Cardiac muscle cell (in vitro differentiated cells and primary cell): ENCODE measurements around the gene CCDC186. TPM values are rescaled to one million over a fixed set of nuclear protein-coding genes. Genes with fewer than 3 reads are reported as not detected.

Experiments used
- DNase-seq, 2 donors: peaks; one replicate each; pipeline versions ENCODE4 v3.0.0 to v3.0.0-alpha.2; 2010 to 2017; ENCODE audit warnings: low read depth in 1 of 2, low spot score in 1 of 2
- H3K27ac ChIP-seq: fragments of 200-600 bp; sonication (generic); 2 replicates; pipeline ENCODE4 v1.5.1; 2016
- H3K27me3 ChIP-seq: fragments of 200-600 bp; sonication (generic); 2 replicates; pipeline ENCODE4 v1.6.0; 2016; ENCODE audit warnings: control low read depth
- H3K36me3 ChIP-seq: fragments of 200-600 bp; sonication (generic); 2 replicates; pipeline ENCODE4 v1.5.1; 2016; ENCODE audit warnings: control low read depth
- H3K4me1 ChIP-seq: fragments of 200-600 bp; sonication (generic); 2 replicates; pipeline ENCODE4 v1.8.1; 2017; ENCODE audit warnings: low read depth, mild to moderate bottlenecking, mixed run types
- H3K4me3 ChIP-seq: fragments of 200-600 bp; sonication (generic); 2 replicates; pipeline ENCODE4 v1.5.1; 2016; ENCODE audit warnings: mild to moderate bottlenecking
- H3K9me3 ChIP-seq: fragments of 200-600 bp; sonication (generic); 2 replicates; pipeline ENCODE4 v1.5.1; 2017; ENCODE audit warnings: low read depth, mild to moderate bottlenecking, control low read depth
- CTCF ChIP-seq: IDR thresholded peaks from 2 replicates; pipeline ENCODE4 v1.5.1; 2012; ENCODE audit warnings: low read depth, mild to moderate bottlenecking, low read length
- polyA plus RNA-seq: library from polyadenylated mRNA; unstranded; fragments of >200 nt; fragmentation: Nextera tagmentation; extraction: Ambion mirVana; gene quantifications from 2 replicates; pipeline ENCODE4 v1.2.1, GENCODE V29; 2016
- total RNA-seq: library from RNA; depleted of rRNA; stranded (reverse); fragments of >200 nt; gene quantifications from 2 replicates; pipeline ENCODE4 v1.2.3, GENCODE V29; 2016

Gene CCDC186
- total and polyA plus RNA-seq, 2 experiments from 2014 or later = 8.7 to 10.8 TPM

- no peak overlapping the region for H3K27ac ChIP-seq
- peaks cover 5% of the 10 kb centered on the region for H3K27me3 ChIP-seq
- H3K4me3 ChIP-seq = no peak overlapping the region
- no peaks in the 10 kb centered on the region for H3K4me1 ChIP-seq
- no peaks in the 10 kb centered on the region for H3K9me3 ChIP-seq
- no peaks in the 10 kb centered on the region for H3K36me3 ChIP-seq
- DNase-seq = no peak
- TF ChIP-seq CTCF = no peak
Observed at GRCh38 chr10:114195079-114195478, 21.1 kb upstream of the CCDC186 start.

GRCh38 chr10:114189700-114190099 lies 15.7 kb upstream of the CCDC186 start:
- DNase-seq = no peak
- no peak for TF ChIP-seq CTCF
- Histone ChIP-seq H3K4me1 (no peaks in the 10 kb centered on the region), H3K36me3 (no peaks in the 10 kb centered on the region), H3K9me3 (no peaks in the 10 kb centered on the region), H3K27ac (no peak overlapping the region), H3K27me3 (no peaks in the 10 kb centered on the region), H3K4me3 (no peak overlapping the region)

GRCh38 chr10:114188900-114189299 lies 14.9 kb upstream of the CCDC186 start:
- Histone ChIP-seq H3K9me3 (no peaks in the 10 kb centered on the region), H3K27ac (no peak overlapping the region), H3K27me3 (no peaks in the 10 kb centered on the region), H3K4me1 (no peaks in the 10 kb centered on the region), H3K4me3 (no peak overlapping the region), H3K36me3 (no peaks in the 10 kb centered on the region)
- DNase-seq = no peak
- no peak for TF ChIP-seq CTCF

- no peaks in the 10 kb centered on the region for H3K4me1 ChIP-seq
- no peak overlapping the region for H3K27ac ChIP-seq
- H3K9me3 ChIP-seq = no peaks in the 10 kb centered on the region
- no peak for TF ChIP-seq CTCF
- no peak for DNase-seq
- H3K36me3 ChIP-seq = no peaks in the 10 kb centered on the region
- H3K4me3 ChIP-seq = no peak overlapping the region
- H3K27me3 ChIP-seq = no peaks in the 10 kb centered on the region
Observed at GRCh38 chr10:114188001-114188400, 14.0 kb upstream of the CCDC186 start.

GRCh38 chr10:114184276-114184675 lies 10.3 kb upstream of the CCDC186 start:
- H3K9me3 ChIP-seq = no peaks in the 10 kb centered on the region
- DNase-seq = no peak
- no peaks in the 10 kb centered on the region for H3K27me3 ChIP-seq
- H3K27ac ChIP-seq = no peak overlapping the region
- TF ChIP-seq CTCF = no peak
- H3K4me1 ChIP-seq = no peaks in the 10 kb centered on the region
- no peaks in the 10 kb centered on the region for H3K36me3 ChIP-seq
- no peak overlapping the region for H3K4me3 ChIP-seq

- H3K9me3 ChIP-seq = no peaks in the 10 kb centered on the region
- no peak overlapping the region for H3K4me3 ChIP-seq
- no peaks in the 10 kb centered on the region for H3K27me3 ChIP-seq
- no peak for DNase-seq
- no peaks in the 10 kb centered on the region for H3K36me3 ChIP-seq
- H3K27ac ChIP-seq = no peak overlapping the region
- TF ChIP-seq CTCF = no peak
- no peaks in the 10 kb centered on the region for H3K4me1 ChIP-seq
Observed at GRCh38 chr10:114183563-114183962, 9.6 kb upstream of the CCDC186 start.
